Bone marrow (tissue), 2 donors: ENCODE measurements around the gene CST4.
"Not testable (repeated sequence)": the region's sequence is repeated elsewhere in the genome, so short reads cannot be mapped to it uniquely, and the experiment has no call there.

Source experiments
- DNase-seq, 2 donors: peaks; one replicate each; lab custom pipeline; 2025; lab: John Stamatoyannopoulos, UW

The CST4 gene

GRCh38 chr20:23640671-23641667 lies 47.9 kb downstream of the CST4 start:
- no peak for DNase-seq

- DNase-seq: no peak
These were observed 48.7 kb downstream of the CST4 start for GRCh38 chr20:23640018-23640601.

DNA sequence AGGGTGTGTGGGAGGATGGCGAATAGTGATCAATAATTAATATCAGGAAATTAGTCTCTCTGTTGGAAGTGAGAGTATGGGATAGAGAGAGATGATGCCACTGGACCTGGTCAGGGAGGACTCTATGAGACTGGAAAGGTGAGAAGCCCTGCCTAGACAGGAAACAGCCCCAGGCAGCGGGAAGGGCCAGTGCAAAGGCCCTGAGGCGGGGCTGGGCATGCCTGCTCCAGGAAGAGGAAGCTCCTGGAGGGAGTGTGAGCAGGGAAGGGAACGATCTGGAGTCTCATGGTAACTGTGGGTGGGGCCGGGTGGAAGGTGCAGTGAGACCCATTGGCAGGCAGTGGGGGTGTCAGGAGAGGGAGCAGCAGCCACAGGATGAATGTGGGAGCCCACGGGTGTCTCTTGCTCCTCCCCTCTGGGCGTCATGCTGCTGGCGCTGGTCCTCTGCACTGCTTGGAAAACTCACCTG lies 49.3 kb downstream of the CST4 start:
- DNase-seq: no peak

GRCh38 chr20:23638309-23638708 lies 50.5 kb downstream of the CST4 start:
- DNase-seq: no peak

- peak in 1 of 2 donors; percentile 34 for DNase-seq
These were observed 51.3 kb downstream of the CST4 start, which contains the start of gene CST3 for GRCh38 chr20:23637282-23638221. Gene CST3 (minus strand): TSS chr20:23637955. CDS start chr20:23637862, 93 bp downstream.

GRCh38 chr20:23636908-23637281 lies 51.9 kb downstream of the CST4 start:
- DNase-seq: no peak

DNA sequence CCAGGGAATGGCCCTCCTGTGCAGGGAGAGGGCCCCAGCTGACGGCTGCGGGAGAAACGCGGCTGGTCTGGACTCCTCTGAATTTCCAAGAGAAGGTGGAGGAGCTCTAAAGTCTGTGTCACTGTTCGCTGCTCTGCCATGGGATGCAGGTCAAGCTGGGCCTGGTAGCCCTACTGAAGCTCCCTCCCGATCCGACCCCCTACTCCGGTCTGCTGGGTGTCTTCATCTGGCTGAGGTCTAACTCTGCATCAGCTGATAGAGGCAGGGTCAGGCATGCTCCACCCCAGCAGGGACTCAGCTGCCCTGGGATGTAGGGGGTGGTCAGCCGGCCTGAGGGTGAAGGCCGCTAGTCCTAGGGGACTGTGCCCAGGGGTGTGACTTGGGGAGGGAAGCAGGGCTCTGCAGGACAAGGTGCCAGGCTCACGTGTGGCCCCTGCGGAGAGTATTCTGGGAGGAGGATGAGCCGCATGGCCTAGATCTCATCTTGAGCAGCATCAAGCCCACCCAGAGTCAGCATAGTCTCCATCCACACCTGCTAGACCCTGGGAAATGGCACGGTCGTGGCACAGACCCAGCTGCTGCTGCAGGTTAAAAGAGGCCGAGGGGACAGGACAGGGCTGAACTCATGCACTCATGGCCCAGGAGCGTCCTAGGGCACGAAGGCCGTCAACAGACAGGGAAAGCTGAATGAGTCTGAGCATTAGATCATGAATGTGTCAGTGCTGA lies 52.5 kb downstream of the CST4 start:
- DNase-seq: no peak

DNA sequence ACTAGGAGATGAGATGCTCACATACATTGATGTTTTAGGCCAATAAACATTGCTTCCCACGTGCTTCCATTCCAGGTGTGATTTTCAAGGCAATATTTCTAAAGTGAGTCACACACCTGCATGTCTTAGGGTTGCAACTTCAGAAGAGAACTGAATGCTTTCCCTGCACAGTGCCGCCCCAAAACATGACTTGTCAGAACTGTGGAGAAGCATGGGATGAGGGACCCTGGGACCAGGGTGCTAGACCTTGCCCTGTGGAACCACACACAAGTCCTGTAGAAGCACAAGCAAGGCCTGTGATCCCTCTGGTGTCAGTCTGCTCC lies 53.1 kb downstream of the CST4 start:
- DNase-seq: not testable (repeated sequence)
